HFFc6 (cell line): ENCODE results near the gene TIAM1. TPM values are rescaled to one million over a fixed set of nuclear protein-coding genes. Genes with fewer than 3 reads are reported as not detected.

Experiments used
- DNase-seq: peaks from one replicate; pipeline ENCODE4 v3.0.0-alpha.2; 2018
- H3K27ac Mint-ChIP-seq: 2 replicates; pipeline ENCODE4 v1.8.0; 2020; ENCODE audit warnings: mild to moderate bottlenecking, mixed read lengths
- H3K27me3 Mint-ChIP-seq: 2 replicates; pipeline ENCODE4 v1.8.0; 2021; ENCODE audit warnings: mild to moderate bottlenecking, moderate library complexity, mixed read lengths; ENCODE audit not compliant: insufficient read depth
- H3K36me3 Mint-ChIP-seq: 2 replicates; pipeline ENCODE4 v1.8.0; 2021; ENCODE audit warnings: low read depth, mixed read lengths
- H3K4me1 Mint-ChIP-seq: 2 replicates; pipeline ENCODE4 v1.8.0; 2020; ENCODE audit warnings: low read depth, mixed read lengths
- H3K4me3 Mint-ChIP-seq: 2 replicates; pipeline ENCODE4 v1.8.0; 2020; ENCODE audit warnings: mild to moderate bottlenecking, moderate library complexity, mixed read lengths
- H3K9me3 Mint-ChIP-seq: 2 replicates; pipeline ENCODE4 v1.8.0; 2020; ENCODE audit warnings: mild to moderate bottlenecking, mixed read lengths
- total RNA-seq, 6 experiments: library from RNA; stranded (reverse); fragmentation: NEBNext Ultra II Directional; extraction: Animal tissue kit (Norgen Biotek cat#: 25700); gene quantifications; 2 replicates in 1 of 6; 3 replicates in 5 of 6; pipeline ENCODE4 v1.2.3, GENCODE V29; 2021
- TF ChIP-seq, protein P1 (sequence below): fragments of 200-600 bp; sonication (generic); IDR thresholded peaks from 2 replicates; pipeline ENCODE4 v1.5.0; 2021; ENCODE audit warnings: antibody characterized with exemption, mild to moderate bottlenecking

The TIAM1 gene
- total RNA-seq, 6 experiments from 2014 or later = 0.02 to 0.43 (median 0.27) TPM; not detected in 1

DNA sequence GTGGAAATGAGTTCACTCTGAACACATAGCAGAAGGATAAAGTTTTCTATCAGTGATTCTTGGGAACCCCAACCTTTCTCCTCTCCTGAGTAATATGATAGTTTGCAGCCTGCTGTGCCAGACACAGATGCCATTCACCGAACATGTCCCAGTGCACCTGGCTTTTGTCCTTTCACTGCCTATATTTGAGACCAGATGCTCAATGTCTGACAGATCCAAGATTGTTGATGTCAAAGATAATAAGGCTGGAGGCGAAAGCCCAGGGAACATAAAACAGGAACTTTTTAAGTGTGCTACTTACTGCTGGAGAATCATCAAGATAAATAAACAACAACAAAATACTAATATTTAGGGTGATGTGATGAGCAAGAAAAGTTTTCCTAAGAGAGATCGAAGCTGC is 139.3 kb downstream of the TIAM1 start:
- Mint-ChIP-seq H3K27me3 (no peaks in the 10 kb centered on the region; the same call in 1 of the 2 replicates), H3K9me3 (no peaks in the 10 kb centered on the region; the same call in 1 of the 2 replicates), H3K4me3 (no peak overlapping the region), H3K36me3 (no peaks in the 10 kb centered on the region), H3K4me1 (no peaks in the 10 kb centered on the region), H3K27ac (no peak overlapping the region)
- TF ChIP-seq, protein P1, sequence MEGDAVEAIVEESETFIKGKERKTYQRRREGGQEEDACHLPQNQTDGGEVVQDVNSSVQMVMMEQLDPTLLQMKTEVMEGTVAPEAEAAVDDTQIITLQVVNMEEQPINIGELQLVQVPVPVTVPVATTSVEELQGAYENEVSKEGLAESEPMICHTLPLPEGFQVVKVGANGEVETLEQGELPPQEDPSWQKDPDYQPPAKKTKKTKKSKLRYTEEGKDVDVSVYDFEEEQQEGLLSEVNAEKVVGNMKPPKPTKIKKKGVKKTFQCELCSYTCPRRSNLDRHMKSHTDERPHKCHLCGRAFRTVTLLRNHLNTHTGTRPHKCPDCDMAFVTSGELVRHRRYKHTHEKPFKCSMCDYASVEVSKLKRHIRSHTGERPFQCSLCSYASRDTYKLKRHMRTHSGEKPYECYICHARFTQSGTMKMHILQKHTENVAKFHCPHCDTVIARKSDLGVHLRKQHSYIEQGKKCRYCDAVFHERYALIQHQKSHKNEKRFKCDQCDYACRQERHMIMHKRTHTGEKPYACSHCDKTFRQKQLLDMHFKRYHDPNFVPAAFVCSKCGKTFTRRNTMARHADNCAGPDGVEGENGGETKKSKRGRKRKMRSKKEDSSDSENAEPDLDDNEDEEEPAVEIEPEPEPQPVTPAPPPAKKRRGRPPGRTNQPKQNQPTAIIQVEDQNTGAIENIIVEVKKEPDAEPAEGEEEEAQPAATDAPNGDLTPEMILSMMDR = no peak
- no peak for DNase-seq

DNA sequence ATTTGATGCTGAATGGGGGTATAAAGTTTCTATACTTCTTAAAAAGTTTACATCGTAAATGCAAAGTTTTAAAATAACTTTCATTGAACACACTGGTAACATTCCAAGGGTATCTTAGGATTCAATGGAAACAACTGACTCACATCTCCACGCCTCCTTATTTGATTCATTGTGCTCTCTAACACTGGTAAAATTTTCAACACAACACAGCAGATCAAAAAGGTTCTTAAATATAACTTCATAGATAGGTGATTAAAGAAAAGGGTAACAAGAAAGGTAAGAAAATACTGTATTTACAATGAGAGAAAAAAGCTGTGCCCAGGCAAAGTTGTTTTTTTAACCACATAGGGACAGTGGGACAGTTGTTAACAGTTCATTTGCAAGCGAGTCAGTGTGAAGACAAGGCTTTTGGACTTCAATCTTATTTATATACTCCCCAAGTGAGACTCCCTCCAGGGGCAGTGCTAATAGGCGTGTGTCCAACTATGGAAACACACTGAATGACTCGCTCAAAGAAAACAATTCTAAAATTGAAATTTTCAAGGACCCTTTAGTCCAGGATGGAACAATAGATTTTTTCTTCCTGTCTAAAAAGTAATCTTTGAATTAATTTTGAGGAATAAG is 140.5 kb downstream of the TIAM1 start:
- Mint-ChIP-seq H3K27ac (no peak overlapping the region), H3K27me3 (no peaks in the 10 kb centered on the region; the same call in 1 of the 2 replicates), H3K4me1 (no peaks in the 10 kb centered on the region), H3K36me3 (no peaks in the 10 kb centered on the region), H3K4me3 (no peak overlapping the region), H3K9me3 (no peaks in the 10 kb centered on the region; the same call in 1 of the 2 replicates)
- TF ChIP-seq, protein P1 = no peak
- DNase-seq = no peak

DNA sequence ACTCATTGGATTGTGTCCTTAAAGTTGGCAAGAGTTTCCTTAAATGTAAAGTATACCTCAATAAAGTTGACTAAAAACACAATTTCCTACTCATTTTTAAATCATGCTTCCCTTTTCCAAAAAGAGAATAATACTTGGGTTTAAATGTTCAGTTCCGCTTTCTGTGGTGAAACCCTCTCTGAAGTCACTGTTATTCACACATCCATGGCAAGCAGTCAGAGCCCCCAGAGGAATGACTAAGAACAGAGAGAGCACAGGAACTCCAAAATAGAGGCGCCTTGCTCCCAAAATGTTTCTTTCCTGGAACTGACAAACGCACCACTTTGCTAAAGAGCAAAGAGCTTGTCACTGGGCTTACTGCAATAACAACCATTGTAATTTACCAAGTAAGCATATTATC is 142.5 kb downstream of the TIAM1 start:
- H3K4me3 Mint-ChIP-seq = no peak overlapping the region
- no peaks in the 10 kb centered on the region for H3K36me3 Mint-ChIP-seq
- no peaks in the 10 kb centered on the region; the same call in 1 of the 2 replicates for H3K27me3 Mint-ChIP-seq
- TF ChIP-seq, protein P1 = no peak
- no peaks in the 10 kb centered on the region for H3K4me1 Mint-ChIP-seq
- DNase-seq = no peak
- no peak overlapping the region for H3K27ac Mint-ChIP-seq
- no peaks in the 10 kb centered on the region for H3K9me3 Mint-ChIP-seq

DNA sequence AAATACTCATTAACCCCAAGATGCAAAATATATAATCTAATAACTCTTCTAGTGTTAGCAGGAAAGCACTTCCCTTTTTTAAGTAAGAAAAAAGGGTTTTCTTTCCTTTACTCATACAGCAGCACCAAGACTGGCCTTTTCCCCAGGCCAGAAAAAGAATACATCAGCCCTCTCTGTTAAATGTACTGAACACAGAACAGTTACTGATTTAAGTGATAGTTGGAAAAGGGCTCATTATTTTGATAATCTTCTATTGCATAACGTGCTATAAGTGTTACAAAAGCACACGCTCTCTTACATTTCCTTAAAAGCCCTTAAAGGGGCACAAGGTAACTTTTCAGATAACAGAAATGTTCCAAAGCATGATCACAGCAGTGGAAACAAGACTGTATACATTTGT is 142.9 kb downstream of the TIAM1 start:
- H3K9me3 Mint-ChIP-seq = no peaks in the 10 kb centered on the region
- no peak overlapping the region for H3K27ac Mint-ChIP-seq
- no peak for DNase-seq
- H3K4me3 Mint-ChIP-seq = no peak overlapping the region
- no peaks in the 10 kb centered on the region for H3K4me1 Mint-ChIP-seq
- no peaks in the 10 kb centered on the region; the same call in 1 of the 2 replicates for H3K27me3 Mint-ChIP-seq
- H3K36me3 Mint-ChIP-seq = no peaks in the 10 kb centered on the region
- TF ChIP-seq, protein P1 = no peak

DNA sequence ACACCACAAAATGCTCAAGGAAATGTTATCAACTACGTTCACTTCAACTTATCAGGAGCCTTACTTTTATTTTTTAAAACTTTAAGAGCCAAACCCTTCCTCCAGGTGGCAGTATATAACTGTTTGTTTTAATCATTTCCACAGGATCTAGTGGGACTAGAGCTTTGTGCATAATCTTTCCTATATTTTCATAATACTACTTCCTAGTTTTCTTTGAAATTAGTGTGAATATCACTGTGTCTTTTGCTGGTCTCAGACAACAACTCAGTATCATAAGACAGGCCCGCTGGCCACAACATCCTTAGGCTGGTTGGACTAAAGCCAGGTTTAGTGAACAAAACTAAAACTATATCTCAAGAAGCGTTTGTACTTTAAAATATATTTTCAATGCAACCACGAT is 145.5 kb downstream of the TIAM1 start:
- no peak overlapping the region for H3K27ac Mint-ChIP-seq
- TF ChIP-seq, protein P1 = peak; percentile 81
- no peaks in the 10 kb centered on the region for H3K36me3 Mint-ChIP-seq
- H3K4me3 Mint-ChIP-seq = no peak overlapping the region
- no peaks in the 10 kb centered on the region for H3K9me3 Mint-ChIP-seq
- peak; percentile 21 for DNase-seq
- H3K27me3 Mint-ChIP-seq = no peaks in the 10 kb centered on the region; the same call in none of the 2 replicates
- no peaks in the 10 kb centered on the region for H3K4me1 Mint-ChIP-seq
